Testis (tissue), 3 donors: ENCODE measurements around the gene SLC22A2. TPM values are rescaled to one million over a fixed set of nuclear protein-coding genes. Genes with fewer than 3 reads are reported as not detected.

Experiments used
- DNase-seq: peaks from one replicate; pipeline ENCODE4 v3.0.0-alpha.2; 2019
- H3K27ac ChIP-seq, 2 donors: fragments of 200-600 bp; sonication (generic); one replicate each; pipeline ENCODE4 v1.5.1; 2019
- H3K27me3 ChIP-seq: fragments of 200-600 bp; sonication (generic); one replicate; pipeline ENCODE4 v1.5.1; 2019
- H3K36me3 ChIP-seq: fragments of 200-600 bp; sonication (generic); one replicate; pipeline ENCODE4 v1.5.1; 2017; ENCODE audit warnings: low read depth; ENCODE audit errors: missing control alignments
- H3K4me1 ChIP-seq: fragments of 200-600 bp; sonication (generic); one replicate; pipeline ENCODE4 v1.5.1; 2019
- H3K4me3 ChIP-seq, 2 donors: fragments of 200-600 bp; sonication (generic); one replicate each; pipeline ENCODE4 v1.5.1; 2017 to 2019
- H3K9me3 ChIP-seq: fragments of 200-600 bp; sonication (generic); one replicate; pipeline ENCODE4 v1.5.1; 2017
- CTCF ChIP-seq, 3 experiments: fragments of 450-650 bp in 2 of 3; fragments of 200-600 bp in 1 of 3; sonication (generic) in 1 of 3; IDR thresholded peaks; one replicate each; pipeline ENCODE4 v1.5.1; 2016 to 2019; ENCODE audit warnings: antibody characterized with exemption in 3 of 3, mild to moderate bottlenecking in 2 of 3, moderate library complexity in 1 of 3
- POLR2A ChIP-seq: fragments of 450-650 bp; IDR thresholded peaks from one replicate; pipeline ENCODE4 v1.6.1; 2017; ENCODE audit warnings: antibody characterized with exemption, mild to moderate bottlenecking, moderate library complexity
- WGBS, 2 donors: methylation state at CpG; one replicate each; pipeline ENCODE4 v1.1.5; 2018; 5-methylcytosine and 5-hydroxymethylcytosine counted together
- intact Hi-C: fragments of 100-400 bp; cut with DNase I; formaldehyde crosslinking; loops from one replicate; pipeline ENCODE4 v1.15.1; 2023; ENCODE audit warnings: low total_unique reads
- polyA plus RNA-seq: library from polyadenylated mRNA; stranded (reverse); fragments of 350-450 nt; fragmentation: Illumina TruSeq; extraction: RNeasy Lipid Tissue Mini Kit (QIAGEN cat#74804); gene quantifications from one replicate; pipeline ENCODE4 v1.2.3, GENCODE V29; 2014; ENCODE audit warnings: low read depth, low replicate concordance; ENCODE audit not compliant: insufficient read depth
- total RNA-seq, 2 donors: library from RNA; depleted of rRNA; stranded (reverse); fragments of >200 nt; gene quantifications; one replicate each; pipeline ENCODE4 v1.2.3, GENCODE V29; 2016

SLC22A2 gene
- total and polyA plus RNA-seq, 3 donors from 2014 or later = 0.24 to 0.99 (median 0.34) TPM

- DNase-seq = no peak
- TF ChIP-seq CTCF (IDR thresholded peaks at IDR 0.05) (no peak), POLR2A (no peak)
- Histone ChIP-seq H3K4me3 (no peak overlapping the region), H3K27me3 (no peaks in the 10 kb centered on the region), H3K9me3 (no peaks in the 10 kb centered on the region), H3K27ac (no peak overlapping the region), H3K36me3 (no peaks in the 10 kb centered on the region), H3K4me1 (peaks cover 3% of the 10 kb centered on the region)
- intact Hi-C loops = no loop called here
- 80 to 84% methylated on average over 9 to 14 of the region's 14 CpGs for WGBS, 2 donors
These were observed 1.7 kb upstream of the SLC22A2 start for GRCh38 chr6:160260367-160260766.

DNA sequence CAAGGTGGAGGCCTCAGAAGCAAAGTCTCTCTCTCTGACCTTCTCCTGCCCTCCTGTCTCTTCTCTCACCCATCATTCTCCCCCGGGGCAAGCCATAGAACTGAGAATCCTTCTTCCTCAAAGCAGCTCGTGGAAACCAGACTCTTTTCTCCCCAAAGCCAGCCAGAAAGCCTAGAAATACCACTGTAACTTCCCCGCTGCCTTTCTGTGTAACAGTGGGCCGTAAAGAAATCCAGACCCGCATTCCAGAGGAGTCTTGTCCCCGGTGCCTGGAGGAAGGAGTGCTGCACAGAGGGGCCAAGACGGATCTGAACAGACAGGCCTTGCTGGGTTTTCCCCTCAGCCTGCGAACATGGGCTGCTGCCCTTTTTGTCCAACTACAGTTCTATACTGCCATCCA, 977 bp upstream of the SLC22A2 start:
- DNase-seq = no peak
- Histone ChIP-seq H3K27ac (peak overlapping the region in 1 of 2 donors; percentile 20), H3K4me1 (peaks cover 3% of the 10 kb centered on the region), H3K9me3 (no peaks in the 10 kb centered on the region), H3K4me3 (no peak overlapping the region), H3K27me3 (no peaks in the 10 kb centered on the region), H3K36me3 (no peaks in the 10 kb centered on the region)
- intact Hi-C loops = no loop called here
- 49% methylated on average over 8 of the region's 8 CpGs for WGBS, 2 donors
- TF ChIP-seq CTCF (IDR thresholded peaks at IDR 0.05) (no peak), POLR2A (no peak)

GRCh38 chr6:160259143-160259425, 463 bp upstream of the SLC22A2 start:
- peak; percentile 18 for DNase-seq
- 48 to 61% methylated on average over 8 of the region's 8 CpGs for WGBS, 2 donors
- Histone ChIP-seq H3K36me3 (no peaks in the 10 kb centered on the region), H3K27ac (no peak overlapping the region), H3K27me3 (no peaks in the 10 kb centered on the region), H3K4me3 (no peak overlapping the region), H3K9me3 (no peaks in the 10 kb centered on the region), H3K4me1 (peaks cover 3% of the 10 kb centered on the region)
- TF ChIP-seq POLR2A (no peak), CTCF (IDR thresholded peaks at IDR 0.05) (no peak)
- intact Hi-C loops = no loop called here

DNA sequence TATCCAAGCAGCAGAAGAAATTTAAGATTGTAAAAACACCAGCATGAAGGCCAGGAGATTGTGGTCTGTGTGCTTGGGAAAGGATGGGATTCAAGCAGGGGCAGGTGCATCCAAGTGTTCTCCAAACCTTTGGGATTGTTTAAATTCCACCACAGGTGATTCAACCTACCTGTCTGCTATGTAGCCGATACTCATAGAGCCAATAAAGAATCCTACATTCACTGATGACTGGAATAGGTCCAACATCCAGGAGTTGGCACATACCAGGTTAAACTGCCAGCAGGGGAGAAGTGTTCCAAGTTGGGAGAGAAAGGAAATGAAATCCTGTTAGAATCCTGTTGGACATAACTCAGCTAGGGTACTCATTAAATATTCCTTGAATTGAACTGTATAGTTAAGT, 2.2 kb downstream of the SLC22A2 start:
- H3K27me3 ChIP-seq = no peaks in the 10 kb centered on the region
- H3K4me1 ChIP-seq = peaks cover 3% of the 10 kb centered on the region
- no peak overlapping the region for H3K27ac ChIP-seq
- no peak for DNase-seq
- no peaks in the 10 kb centered on the region for H3K36me3 ChIP-seq
- no peaks in the 10 kb centered on the region for H3K9me3 ChIP-seq
- intact Hi-C loops = no loop called here
- TF ChIP-seq CTCF (IDR thresholded peaks at IDR 0.05) (no peak), POLR2A (no peak)
- no peak overlapping the region for H3K4me3 ChIP-seq
- WGBS, 2 donors = 90 to 94% methylated on average over 1 of the region's 1 CpG

GRCh38 chr6:160254467-160255312, 3.9 kb downstream of the SLC22A2 start:
- H3K4me3 ChIP-seq = no peak overlapping the region
- 81 to 86% methylated on average over 7 of the region's 7 CpGs for WGBS, 2 donors
- H3K4me1 ChIP-seq = no peaks in the 10 kb centered on the region
- intact Hi-C loops = no loop called here
- H3K36me3 ChIP-seq = no peaks in the 10 kb centered on the region
- no peak overlapping the region for H3K27ac ChIP-seq
- no peaks in the 10 kb centered on the region for H3K9me3 ChIP-seq
- no peak for TF ChIP-seq CTCF (IDR thresholded peaks at IDR 0.05)
- no peak for TF ChIP-seq POLR2A
- DNase-seq = no peak
- H3K27me3 ChIP-seq = no peaks in the 10 kb centered on the region
